22Rv1 (cell line): ENCODE results near the gene TGIF2.

Source experiments
- ZFX ChIP-seq: fragments of 450-650 bp; IDR thresholded peaks from 2 replicates; pipeline ENCODE4 v1.6.1; 2017; ENCODE audit warnings: antibody characterized with exemption, borderline replicate concordance
- TF ChIP-seq, protein P1 (sequence below): fragments of 450-650 bp; IDR thresholded peaks from 2 replicates; pipeline ENCODE4 v1.5.1; 2017; ENCODE audit warnings: mild to moderate bottlenecking

DNA sequence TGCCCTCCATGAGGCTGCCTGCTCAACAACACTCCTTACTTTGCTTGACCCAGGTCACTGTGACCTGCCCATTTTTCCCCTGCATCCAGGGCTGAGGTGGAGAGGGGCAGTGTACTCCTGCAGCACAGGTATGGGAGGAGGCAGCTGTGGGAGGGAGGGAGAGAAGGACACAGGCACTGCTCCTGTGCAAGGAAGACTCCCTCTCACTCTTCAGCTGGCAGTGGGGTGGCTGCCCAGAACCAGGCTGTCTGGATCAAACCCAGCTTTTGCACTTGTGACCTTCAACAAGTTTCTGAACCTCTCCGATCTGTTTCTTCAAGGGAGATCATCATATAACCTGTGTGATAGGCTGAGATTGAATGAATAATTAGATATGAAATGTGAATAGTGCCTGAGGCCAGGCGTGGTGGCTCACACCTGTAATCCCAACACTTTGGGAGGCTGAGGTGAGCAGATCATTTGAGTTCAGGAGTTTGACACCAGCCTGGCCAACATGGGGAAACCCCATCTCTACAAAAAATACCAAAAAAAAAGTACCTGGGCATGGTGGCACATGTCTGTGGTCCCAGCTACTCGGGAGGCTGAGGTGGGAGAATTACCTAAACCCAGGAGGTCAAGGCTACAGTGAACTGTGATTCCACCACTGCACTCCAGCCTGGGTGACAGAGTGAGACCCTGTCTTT is 14.1 kb downstream of the TGIF2 start:
- TF ChIP-seq, protein P1, sequence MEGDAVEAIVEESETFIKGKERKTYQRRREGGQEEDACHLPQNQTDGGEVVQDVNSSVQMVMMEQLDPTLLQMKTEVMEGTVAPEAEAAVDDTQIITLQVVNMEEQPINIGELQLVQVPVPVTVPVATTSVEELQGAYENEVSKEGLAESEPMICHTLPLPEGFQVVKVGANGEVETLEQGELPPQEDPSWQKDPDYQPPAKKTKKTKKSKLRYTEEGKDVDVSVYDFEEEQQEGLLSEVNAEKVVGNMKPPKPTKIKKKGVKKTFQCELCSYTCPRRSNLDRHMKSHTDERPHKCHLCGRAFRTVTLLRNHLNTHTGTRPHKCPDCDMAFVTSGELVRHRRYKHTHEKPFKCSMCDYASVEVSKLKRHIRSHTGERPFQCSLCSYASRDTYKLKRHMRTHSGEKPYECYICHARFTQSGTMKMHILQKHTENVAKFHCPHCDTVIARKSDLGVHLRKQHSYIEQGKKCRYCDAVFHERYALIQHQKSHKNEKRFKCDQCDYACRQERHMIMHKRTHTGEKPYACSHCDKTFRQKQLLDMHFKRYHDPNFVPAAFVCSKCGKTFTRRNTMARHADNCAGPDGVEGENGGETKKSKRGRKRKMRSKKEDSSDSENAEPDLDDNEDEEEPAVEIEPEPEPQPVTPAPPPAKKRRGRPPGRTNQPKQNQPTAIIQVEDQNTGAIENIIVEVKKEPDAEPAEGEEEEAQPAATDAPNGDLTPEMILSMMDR: no peak
- TF ChIP-seq ZFX: no peak
